Retinal pigment epithelial cell (primary cell): ENCODE results near the gene OSBPL5.

Experiments used
- DNase-seq: peaks from one replicate; pipeline ENCODE4 v3.0.0-alpha.2; 2010; ENCODE audit warnings: low read depth
- H3K4me3 ChIP-seq: 2 replicates; pipeline ENCODE4 v1.5.1; 2011; ENCODE audit warnings: mild to moderate bottlenecking, low read length, control low read depth, moderate library complexity
- CTCF ChIP-seq: conservative IDR thresholded peaks from 2 replicates; pipeline ENCODE4 v1.5.1; 2011; ENCODE audit warnings: low read depth, low read length, control low read depth, inconsistent platforms

Gene OSBPL5

GRCh38 chr11:3126901-3127691 is 38.0 kb downstream of the OSBPL5 start:
- H3K4me3 ChIP-seq, result no peak overlapping the region
- no peak for DNase-seq
- no peak for TF ChIP-seq CTCF

- no peak for TF ChIP-seq CTCF
- no peak overlapping the region for H3K4me3 ChIP-seq
- no peak for DNase-seq
These were observed 38.8 kb downstream of the OSBPL5 start for GRCh38 chr11:3126207-3126865.

- no peak for DNase-seq
- H3K4me3 ChIP-seq, result no peak overlapping the region
- no peak for TF ChIP-seq CTCF
These were observed 40.3 kb downstream of the OSBPL5 start for GRCh38 chr11:3124821-3125220.

GRCh38 chr11:3123761-3124733 is 41.1 kb downstream of the OSBPL5 start:
- no peak for TF ChIP-seq CTCF
- DNase-seq, result peak; percentile 43
- H3K4me3 ChIP-seq, result no peak overlapping the region

GRCh38 chr11:3123305-3123704 is 41.8 kb downstream of the OSBPL5 start:
- no peak for DNase-seq
- no peak overlapping the region for H3K4me3 ChIP-seq
- TF ChIP-seq CTCF, result no peak

- H3K4me3 ChIP-seq, result no peak overlapping the region
- TF ChIP-seq CTCF, result no peak
- DNase-seq, result no peak
These were observed 42.3 kb downstream of the OSBPL5 start for GRCh38 chr11:3122775-3123201.
